Measurements from ENCODE around the gene CDPF1. TPM values are rescaled to one million over a fixed set of nuclear protein-coding genes. Genes with fewer than 3 reads are reported as not detected.

CDPF1 gene
- total RNA-seq, 2 experiments from 2014 or later, result 15.4 to 17.4 TPM

- BruUV-seq (replicated peaks), result no TSS peak
- CTCF ChIA-PET (ENCODE audit: unreplicated experiment), result no interaction called here
These were observed 53.8 kb downstream of the CDPF1 start for GRCh38 chr22:46196278-46196677.

GRCh38 chr22:46195487-46196165 lies 54.5 kb downstream of the CDPF1 start:
- H3K4me3 ChIP-seq (ENCODE audit: low read depth, low read length, poor library complexity, severe bottlenecking), result no peak overlapping the region
- no peaks in the 10 kb centered on the region for H4K20me1 ChIP-seq (ENCODE audit: insufficient read depth, low read length)
- H3K27ac ChIP-seq (ENCODE audit: low read depth, low read length, poor library complexity, severe bottlenecking), result no peak overlapping the region
- H3K4me1 ChIP-seq (ENCODE audit: insufficient read depth, low read length, poor library complexity, severe bottlenecking), result no peaks in the 10 kb centered on the region
- TF ChIP-seq CTCF (conservative IDR thresholded peaks at IDR 0.05; ENCODE audit: low read length), result no peak
- no peak for TF ChIP-seq EZH2phosphoT487 (IDR thresholded peaks at IDR 0.05; ENCODE audit: borderline replicate concordance, low read depth, low read length)
- H3K79me2 ChIP-seq (ENCODE audit: insufficient read depth, low read depth, low read length), result no peaks in the 10 kb centered on the region
- CTCF ChIA-PET (ENCODE audit: unreplicated experiment), result no interaction called here
- no peaks in the 10 kb centered on the region for H3K36me3 ChIP-seq (ENCODE audit: insufficient read depth, low read length)
- DNase-seq (ENCODE audit: low spot score), result no peak
- H3K9me3 ChIP-seq (ENCODE audit: low read length), result no peaks in the 10 kb centered on the region
- BruUV-seq (replicated peaks), result no TSS peak
- no peak overlapping the region for H2AFZ ChIP-seq (ENCODE audit: low read length)
- intact Hi-C loops (cut with micrococcal nuclease; ENCODE audit: unreplicated experiment), result no loop called here
- POLR2A ChIA-PET, result no interaction called here
- H3K9me2 ChIP-seq (ENCODE audit: insufficient read depth, low read length), result no peaks in the 10 kb centered on the region
- no peak overlapping the region for H3K4me2 ChIP-seq (ENCODE audit: low read length)

More at GRCh38 chr22:46196278-46196677, 53.8 kb downstream of the CDPF1 start:
- Histone ChIP-seq H3K79me2 (ENCODE audit: insufficient read depth, low read depth, low read length) (no peaks in the 10 kb centered on the region), H3K27ac (ENCODE audit: low read depth, low read length, poor library complexity, severe bottlenecking) (no peak overlapping the region), H4K20me1 (ENCODE audit: insufficient read depth, low read length) (no peaks in the 10 kb centered on the region), H3K36me3 (ENCODE audit: insufficient read depth, low read length) (no peaks in the 10 kb centered on the region), H3K4me1 (ENCODE audit: insufficient read depth, low read length, poor library complexity, severe bottlenecking) (no peaks in the 10 kb centered on the region), H2AFZ (ENCODE audit: low read length) (no peak overlapping the region), H3K9me3 (ENCODE audit: low read length) (no peaks in the 10 kb centered on the region), H3K4me2 (ENCODE audit: low read length) (no peak overlapping the region), H3K4me3 (ENCODE audit: low read depth, low read length, poor library complexity, severe bottlenecking) (no peak overlapping the region), H3K9me2 (ENCODE audit: insufficient read depth, low read length) (no peaks in the 10 kb centered on the region)
- no peak for DNase-seq (ENCODE audit: low spot score)
- TF ChIP-seq CTCF (conservative IDR thresholded peaks at IDR 0.05; ENCODE audit: low read length), result no peak
- no peak for TF ChIP-seq EZH2phosphoT487 (IDR thresholded peaks at IDR 0.05; ENCODE audit: borderline replicate concordance, low read depth, low read length)
- intact Hi-C loops (cut with micrococcal nuclease; ENCODE audit: unreplicated experiment), result no loop called here
- POLR2A ChIA-PET, result no interaction called here

Other genes starting within 250 kb of the CDPF1 start
- 0.90 and 3.3 TPM in 2 replicates for gene PPARA, start 99.8 kb downstream of the CDPF1 start, total RNA-seq (2014; rRNA removed; shearing (Covaris generic))
- 10.5 and 16.4 TPM in 2 replicates for gene PPARA, start 99.8 kb downstream of the CDPF1 start, total RNA-seq (2022)
- not detected in 2 replicates for gene PKDREJ, start 13.1 kb upstream of the CDPF1 start, total RNA-seq (2014; rRNA removed; shearing (Covaris generic))
- gene PKDREJ, start 13.1 kb upstream of the CDPF1 start, total RNA-seq (2022), result not detected in 2 replicates
- gene TTC38, start 17.7 kb upstream of the CDPF1 start, total RNA-seq (2014; rRNA removed; shearing (Covaris generic)), result 0.21 and 0.44 TPM in 2 replicates
- 2.4 and 2.7 TPM in 2 replicates for gene TTC38, start 17.7 kb upstream of the CDPF1 start, total RNA-seq (2022)
- gene GTSE1, start 46.6 kb upstream of the CDPF1 start, total RNA-seq (2014; rRNA removed; shearing (Covaris generic)), result 54.7 and 56.0 TPM in 2 replicates
- 109 and 114 TPM in 2 replicates for gene GTSE1, start 46.6 kb upstream of the CDPF1 start, total RNA-seq (2022)
- gene TRMU, start 85.4 kb upstream of the CDPF1 start, total RNA-seq (2014; rRNA removed; shearing (Covaris generic)), result 73.6 and 88.2 TPM in 2 replicates
- 109 and 121 TPM in 2 replicates for gene TRMU, start 85.4 kb upstream of the CDPF1 start, total RNA-seq (2022)

All from OCI-LY7 (cell line).